HG02588 (cell line): ENCODE measurements around the gene OTOP2.

Experiments used
- ATAC-seq: cut with Tn5 transposase; IDR thresholded peaks from one replicate; pipeline ENCODE4 v1.9.1; 2021; ENCODE audit warnings: mild to moderate bottlenecking, moderate library complexity; ENCODE audit not compliant: unreplicated experiment

The OTOP2 gene

DNA sequence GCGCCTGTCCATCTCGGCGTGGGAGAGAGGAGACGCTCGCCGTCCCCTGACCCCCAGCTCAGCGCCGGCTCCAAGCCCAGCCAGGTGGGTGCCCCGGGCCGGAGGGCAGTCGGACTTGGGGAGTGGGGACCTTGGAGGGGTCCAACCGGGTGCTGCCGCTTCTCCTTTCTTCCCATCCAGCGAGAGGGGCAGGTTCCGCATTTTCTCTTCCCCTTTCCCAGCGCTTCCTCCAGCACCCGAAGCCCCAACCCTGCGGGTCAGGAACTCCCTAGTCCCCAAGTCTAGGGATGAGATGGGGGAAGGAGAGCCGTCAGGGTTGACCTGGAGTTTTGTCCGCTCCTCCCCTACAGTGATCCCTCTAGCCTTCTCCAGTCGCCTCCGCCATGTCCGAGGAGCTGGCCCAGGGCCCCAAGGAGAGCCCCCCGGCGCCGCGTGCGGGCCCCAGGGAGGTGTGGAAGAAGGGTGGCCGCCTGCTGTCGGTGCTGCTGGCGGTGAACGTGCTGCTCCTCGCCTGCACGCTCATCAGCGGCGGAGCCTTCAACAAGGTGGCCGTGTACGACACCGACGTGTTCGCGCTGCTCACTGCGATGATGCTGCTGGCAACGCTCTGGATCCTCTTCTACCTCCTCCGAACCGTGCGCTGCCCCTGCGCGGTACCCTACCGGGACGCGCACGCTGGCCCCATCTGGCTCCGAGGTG lies at the start of gene OTOP2:
OTOP2 (plus strand) TSS at position 24 of the 699 bp plus-strand sequence; CDS start at position 384, 360 bp downstream.
- no peak for ATAC-seq

- ATAC-seq = no peak
Measured at GRCh38 chr17:74874615-74875037, 49.4 kb upstream of the OTOP2 start.

DNA sequence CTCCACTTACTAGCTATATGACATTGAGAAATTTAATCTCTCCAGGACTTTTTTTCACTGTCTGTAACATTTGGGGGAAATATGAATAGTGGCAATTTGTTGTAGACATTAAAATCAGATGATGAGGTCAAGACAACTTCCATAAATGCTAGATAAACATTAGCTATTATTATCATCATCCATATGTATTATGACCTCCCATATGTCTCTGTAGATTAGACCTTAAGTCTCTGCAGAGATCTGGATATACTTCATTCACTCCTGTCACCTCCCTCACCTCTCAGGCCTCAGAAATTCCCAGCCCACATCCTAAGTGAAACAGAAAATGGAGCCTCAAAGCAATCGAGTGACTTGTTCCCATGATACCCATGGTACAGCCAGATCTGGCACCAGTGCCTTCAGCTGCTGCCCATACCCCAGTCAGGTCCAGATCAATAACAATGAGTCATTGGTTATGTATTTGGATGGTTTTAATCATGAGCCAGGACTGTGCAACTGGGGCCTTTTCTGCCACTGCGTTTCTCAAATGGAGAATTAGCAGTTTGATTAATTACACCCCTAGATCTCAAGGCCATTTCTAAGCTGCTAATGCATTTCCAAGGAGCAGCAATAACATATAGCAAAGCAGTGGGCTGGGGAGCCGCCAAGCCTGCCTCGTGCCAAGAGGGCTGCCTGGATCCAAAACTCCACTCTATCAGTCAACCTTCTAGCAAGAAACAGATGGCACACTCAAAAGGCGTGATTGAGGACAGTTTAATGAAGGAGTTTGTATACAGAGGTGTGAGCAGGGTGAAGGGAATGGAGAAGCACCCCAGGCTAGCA lies 48.7 kb upstream of the OTOP2 start:
- no peak for ATAC-seq

- no peak for ATAC-seq
Measured at GRCh38 chr17:74875977-74876593, 48.0 kb upstream of the OTOP2 start.

GRCh38 chr17:74877592-74878548 lies 46.2 kb upstream of the OTOP2 start:
- no peak for ATAC-seq

DNA sequence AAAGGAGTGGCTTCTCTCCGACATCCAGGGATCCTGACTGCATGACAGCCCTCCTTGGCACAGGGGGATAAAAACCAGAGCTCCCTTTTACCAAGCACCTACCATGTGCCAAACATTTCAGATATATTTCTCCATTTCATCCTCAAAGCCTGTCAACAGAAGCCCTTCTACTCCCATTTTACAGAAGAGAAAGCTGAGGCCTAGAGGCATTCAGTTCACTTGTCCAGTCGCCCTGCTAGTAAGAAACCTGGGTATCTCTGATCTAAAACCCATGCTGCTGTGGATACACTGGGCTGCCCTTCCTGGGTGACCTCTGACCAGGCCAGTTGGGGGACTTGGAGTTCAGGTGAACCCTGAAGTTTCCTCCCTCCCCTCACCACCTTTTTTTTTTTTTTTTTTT lies 45.4 kb upstream of the OTOP2 start:
- ATAC-seq = no peak

DNA sequence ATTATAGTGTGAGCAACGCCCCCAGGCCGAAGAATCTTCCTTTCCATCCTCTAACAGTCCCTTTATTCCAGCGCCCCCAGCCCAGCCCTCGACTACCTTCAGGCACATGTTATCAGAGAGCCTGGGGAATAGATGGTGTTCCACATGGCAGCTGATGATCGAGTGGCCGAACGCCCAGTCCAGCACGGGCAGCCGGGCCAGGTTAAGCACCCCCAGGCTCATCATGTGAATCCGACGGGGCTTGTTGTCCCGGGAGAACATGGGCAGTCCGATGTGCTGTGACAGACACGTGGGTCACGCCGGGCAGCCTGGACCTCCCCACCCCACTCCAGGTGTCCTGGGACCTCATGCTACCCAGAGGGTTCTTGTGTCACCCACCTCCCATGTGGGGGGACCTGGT lies 44.8 kb upstream of the OTOP2 start:
- ATAC-seq = no peak

GRCh38 chr17:74881073-74881472 lies 43.0 kb upstream of the OTOP2 start:
- no peak for ATAC-seq

GRCh38 chr17:74882517-74883240 lies 41.4 kb upstream of the OTOP2 start:
- no peak for ATAC-seq

DNA sequence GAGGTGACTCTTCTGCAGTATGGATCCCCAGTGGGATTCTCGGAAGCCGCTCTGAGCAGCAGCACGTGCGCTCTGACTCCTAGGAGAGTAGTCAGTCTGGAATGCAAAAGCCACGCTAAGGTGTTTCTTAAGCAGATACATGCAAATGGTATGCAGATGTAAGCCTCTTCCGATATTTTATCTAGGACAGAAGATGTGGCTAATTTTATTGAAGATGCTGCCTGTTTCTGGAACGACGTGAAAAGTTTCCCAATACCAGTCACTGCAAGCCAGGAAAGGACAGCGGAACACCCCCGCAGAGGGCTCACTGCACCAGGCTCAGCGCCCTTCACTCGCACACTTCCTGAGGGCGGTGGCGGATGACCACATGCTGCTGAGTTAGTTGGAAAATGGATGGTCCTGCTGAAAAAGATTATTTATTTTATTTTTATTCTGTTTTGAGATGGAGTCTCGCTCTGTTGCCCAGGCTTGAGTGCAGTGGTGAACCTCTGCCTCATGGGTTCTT lies 40.8 kb upstream of the OTOP2 start:
- no peak for ATAC-seq

DNA sequence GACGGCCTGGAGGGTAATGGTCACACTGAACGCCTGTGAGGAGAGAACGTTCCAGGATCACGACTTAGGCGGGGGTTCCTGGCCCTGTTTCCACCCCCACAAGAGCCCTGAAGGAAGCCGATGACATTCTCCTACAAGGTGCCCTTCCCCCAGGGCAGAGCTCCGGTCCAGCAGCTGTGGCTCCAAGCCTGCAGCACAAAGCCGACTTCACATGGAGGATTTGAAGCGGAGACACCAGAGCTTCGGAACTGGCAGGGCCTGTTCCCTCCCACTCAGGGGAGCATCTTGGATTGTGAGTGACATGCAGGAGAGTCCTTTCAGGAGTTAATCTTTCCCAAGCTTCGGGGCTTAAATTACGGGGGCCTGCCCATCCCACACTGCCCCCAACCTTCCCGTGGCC lies 35.6 kb upstream of the OTOP2 start:
- ATAC-seq = no peak

- ATAC-seq = no peak
Measured at GRCh38 chr17:74890554-74890953, 33.5 kb upstream of the OTOP2 start.

- no peak for ATAC-seq
Measured at GRCh38 chr17:74892013-74892841, 31.8 kb upstream of the OTOP2 start.

- ATAC-seq = no peak
Measured at GRCh38 chr17:74892974-74893911, 30.8 kb upstream of the OTOP2 start, which contains the start of gene FADS6. FADS6 (minus strand) TSS chr17:74893633; CDS start chr17:74893595, 38 bp downstream.

GRCh38 chr17:74893936-74894671 lies 30.0 kb upstream of the OTOP2 start:
- ATAC-seq = no peak

- no peak for ATAC-seq
Measured at GRCh38 chr17:74898376-74898946, 25.6 kb upstream of the OTOP2 start.

DNA sequence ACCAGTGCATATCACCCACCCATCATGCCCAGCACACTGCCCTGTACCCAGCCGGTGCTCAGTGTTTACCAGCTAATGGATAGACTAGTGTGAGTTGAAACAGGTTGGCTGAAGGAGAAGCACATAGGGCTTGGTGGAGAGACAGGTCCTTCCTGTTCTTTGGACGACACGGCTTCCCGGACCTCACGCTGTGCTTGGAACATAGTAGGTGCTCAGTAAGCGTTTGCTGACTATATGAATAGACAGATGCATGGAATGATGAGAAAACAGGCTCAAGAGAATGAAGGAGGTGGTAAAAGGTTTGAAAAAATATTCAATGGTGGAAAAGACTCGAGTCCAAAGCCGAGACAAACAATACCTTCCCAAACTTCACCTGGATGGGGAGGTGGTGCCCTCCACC lies 23.9 kb upstream of the OTOP2 start:
- ATAC-seq = no peak
